ENCODE data around the gene TNNI3. TPM values are rescaled to one million over a fixed set of nuclear protein-coding genes. Genes with fewer than 3 reads are reported as not detected.

Gene TNNI3
- polyA plus RNA-seq, 1 of the 3 experiments (the other 2 are of a cell fraction) = 11.4 TPM

DNA sequence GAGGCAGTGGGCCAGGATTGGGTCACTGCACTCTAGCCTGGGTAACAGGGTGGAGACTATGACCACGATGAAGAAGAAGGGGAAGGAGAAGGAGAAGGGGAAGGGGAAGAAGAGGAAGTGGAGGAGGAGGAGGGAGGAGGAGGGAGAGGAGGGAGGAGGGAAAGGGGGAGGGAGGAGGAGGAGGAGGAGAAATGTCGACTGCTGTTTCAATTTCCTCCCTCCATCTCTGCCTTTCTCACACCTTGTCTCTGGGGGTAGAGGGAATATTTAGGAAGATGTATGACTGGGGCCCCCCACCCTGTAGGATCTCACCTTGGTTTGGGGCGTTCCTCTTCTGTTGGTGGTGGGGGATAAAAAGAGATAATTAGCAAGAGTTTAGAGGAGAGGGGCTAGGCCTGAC lies 12.3 kb downstream of the TNNI3 start:
- peaks cover 0 to 4% of the 10 kb centered on the region in 2 experiments; a peak in 1 of 4 replicates for H3K4me1 ChIP-seq (ENCODE audit: control insufficient read depth in 1 of 2, insufficient read depth in 2 of 2, low read depth in 1 of 2, low read length in 1 of 2)
- POLR2A ChIA-PET = no interaction called here
- H3K9me2 ChIP-seq = no peaks in the 10 kb centered on the region
- no peak overlapping the region for H2AFZ ChIP-seq (ENCODE audit: low read depth)
- H3F3A ChIP-seq (replicated peaks; ENCODE audit: insufficient read depth) = no peaks in the 10 kb centered on the region
- peaks cover 28% of the 10 kb centered on the region for H3K27me3 ChIP-seq (ENCODE audit: insufficient read depth)
- H3K36me3 ChIP-seq (replicated peaks in 1 of 2; ENCODE audit: control insufficient read depth in 1 of 2, insufficient read depth in 2 of 2, low read length in 1 of 2) = no peaks in the 10 kb centered on the region
- 23% methylated on average over 3 of the region's 3 CpGs for WGBS (ENCODE audit: low lambda C conversion rate)
- H3K9ac ChIP-seq = no peak overlapping the region
- no peak overlapping the region for H3K4me3 ChIP-seq (ENCODE audit: low read depth in 2 of 2, low read length in 1 of 2)
- H3K79me2 ChIP-seq (ENCODE audit: insufficient read depth) = no peaks in the 10 kb centered on the region
- no peak overlapping the region for H3K4me2 ChIP-seq
- TF ChIP-seq NFIC (IDR thresholded peaks at IDR 0.05; ENCODE audit: borderline replicate concordance) (no peak), NRF1 (IDR thresholded peaks at IDR 0.05; ENCODE audit: low read depth, low read length) (no peak), TAF1 (IDR thresholded peaks at IDR 0.05; ENCODE audit: borderline replicate concordance, low read depth, low read length) (no peak), RFX5 (IDR thresholded peaks at IDR 0.05; ENCODE audit: low read length) (no peak), GATA2 (CRISPR knock-in tag; IDR thresholded peaks at IDR 0.05) (no peak), RAD21 (IDR thresholded peaks at IDR 0.05; ENCODE audit: low read length) (no peak), TEAD4 (IDR thresholded peaks at IDR 0.05; ENCODE audit: borderline replicate concordance, insufficient read depth) (no peak), EP300 (IDR thresholded peaks at IDR 0.05; ENCODE audit: borderline replicate concordance in 1 of 2, low read depth in 1 of 2, low read length in 1 of 2) (no peak), ELF1 (IDR thresholded peaks at IDR 0.05) (no peak)
- TF ChIP-seq, protein P1, sequence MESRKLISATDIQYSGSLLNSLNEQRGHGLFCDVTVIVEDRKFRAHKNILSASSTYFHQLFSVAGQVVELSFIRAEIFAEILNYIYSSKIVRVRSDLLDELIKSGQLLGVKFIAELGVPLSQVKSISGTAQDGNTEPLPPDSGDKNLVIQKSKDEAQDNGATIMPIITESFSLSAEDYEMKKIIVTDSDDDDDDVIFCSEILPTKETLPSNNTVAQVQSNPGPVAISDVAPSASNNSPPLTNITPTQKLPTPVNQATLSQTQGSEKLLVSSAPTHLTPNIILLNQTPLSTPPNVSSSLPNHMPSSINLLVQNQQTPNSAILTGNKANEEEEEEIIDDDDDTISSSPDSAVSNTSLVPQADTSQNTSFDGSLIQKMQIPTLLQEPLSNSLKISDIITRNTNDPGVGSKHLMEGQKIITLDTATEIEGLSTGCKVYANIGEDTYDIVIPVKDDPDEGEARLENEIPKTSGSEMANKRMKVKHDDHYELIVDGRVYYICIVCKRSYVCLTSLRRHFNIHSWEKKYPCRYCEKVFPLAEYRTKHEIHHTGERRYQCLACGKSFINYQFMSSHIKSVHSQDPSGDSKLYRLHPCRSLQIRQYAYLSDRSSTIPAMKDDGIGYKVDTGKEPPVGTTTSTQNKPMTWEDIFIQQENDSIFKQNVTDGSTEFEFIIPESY (IDR thresholded peaks at IDR 0.05; ENCODE audit: borderline replicate concordance, low read depth) = no peak
- TF ChIP-seq, protein P2, sequence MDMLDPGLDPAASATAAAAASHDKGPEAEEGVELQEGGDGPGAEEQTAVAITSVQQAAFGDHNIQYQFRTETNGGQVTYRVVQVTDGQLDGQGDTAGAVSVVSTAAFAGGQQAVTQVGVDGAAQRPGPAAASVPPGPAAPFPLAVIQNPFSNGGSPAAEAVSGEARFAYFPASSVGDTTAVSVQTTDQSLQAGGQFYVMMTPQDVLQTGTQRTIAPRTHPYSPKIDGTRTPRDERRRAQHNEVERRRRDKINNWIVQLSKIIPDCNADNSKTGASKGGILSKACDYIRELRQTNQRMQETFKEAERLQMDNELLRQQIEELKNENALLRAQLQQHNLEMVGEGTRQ (IDR thresholded peaks at IDR 0.05; ENCODE audit: borderline replicate concordance, low read depth, low read length) = no peak
- TF ChIP-seq, protein P3, sequence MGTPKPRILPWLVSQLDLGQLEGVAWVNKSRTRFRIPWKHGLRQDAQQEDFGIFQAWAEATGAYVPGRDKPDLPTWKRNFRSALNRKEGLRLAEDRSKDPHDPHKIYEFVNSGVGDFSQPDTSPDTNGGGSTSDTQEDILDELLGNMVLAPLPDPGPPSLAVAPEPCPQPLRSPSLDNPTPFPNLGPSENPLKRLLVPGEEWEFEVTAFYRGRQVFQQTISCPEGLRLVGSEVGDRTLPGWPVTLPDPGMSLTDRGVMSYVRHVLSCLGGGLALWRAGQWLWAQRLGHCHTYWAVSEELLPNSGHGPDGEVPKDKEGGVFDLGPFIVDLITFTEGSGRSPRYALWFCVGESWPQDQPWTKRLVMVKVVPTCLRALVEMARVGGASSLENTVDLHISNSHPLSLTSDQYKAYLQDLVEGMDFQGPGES (IDR thresholded peaks at IDR 0.05; ENCODE audit: low read depth, low read length) = no peak
- TF ChIP-seq, protein P4, sequence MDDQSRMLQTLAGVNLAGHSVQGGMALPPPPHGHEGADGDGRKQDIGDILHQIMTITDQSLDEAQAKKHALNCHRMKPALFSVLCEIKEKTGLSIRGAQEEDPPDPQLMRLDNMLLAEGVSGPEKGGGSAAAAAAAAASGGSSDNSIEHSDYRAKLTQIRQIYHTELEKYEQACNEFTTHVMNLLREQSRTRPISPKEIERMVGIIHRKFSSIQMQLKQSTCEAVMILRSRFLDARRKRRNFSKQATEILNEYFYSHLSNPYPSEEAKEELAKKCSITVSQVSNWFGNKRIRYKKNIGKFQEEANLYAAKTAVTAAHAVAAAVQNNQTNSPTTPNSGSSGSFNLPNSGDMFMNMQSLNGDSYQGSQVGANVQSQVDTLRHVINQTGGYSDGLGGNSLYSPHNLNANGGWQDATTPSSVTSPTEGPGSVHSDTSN (IDR thresholded peaks at IDR 0.05) = no peak
- no peaks in the 10 kb centered on the region for H4K20me1 ChIP-seq (ENCODE audit: insufficient read depth)
- CTCF ChIA-PET = interaction anchor here (1.2 to 9.7 kb wide), 5 partner anchors 10 to 265 kb away, joined by 3 to 116 read pairs (median 3); no protein-coding TSS in a partner anchor
- no peak overlapping the region for H3K27ac ChIP-seq (ENCODE audit: low read depth in 2 of 2, low read length in 1 of 2)
- no peaks in the 10 kb centered on the region for H3K9me3 ChIP-seq
- DNase-seq = no peak

Measured in SK-N-SH (cell line).